Measurements from ENCODE around the gene MPZL2.

The MPZL2 gene

DNA sequence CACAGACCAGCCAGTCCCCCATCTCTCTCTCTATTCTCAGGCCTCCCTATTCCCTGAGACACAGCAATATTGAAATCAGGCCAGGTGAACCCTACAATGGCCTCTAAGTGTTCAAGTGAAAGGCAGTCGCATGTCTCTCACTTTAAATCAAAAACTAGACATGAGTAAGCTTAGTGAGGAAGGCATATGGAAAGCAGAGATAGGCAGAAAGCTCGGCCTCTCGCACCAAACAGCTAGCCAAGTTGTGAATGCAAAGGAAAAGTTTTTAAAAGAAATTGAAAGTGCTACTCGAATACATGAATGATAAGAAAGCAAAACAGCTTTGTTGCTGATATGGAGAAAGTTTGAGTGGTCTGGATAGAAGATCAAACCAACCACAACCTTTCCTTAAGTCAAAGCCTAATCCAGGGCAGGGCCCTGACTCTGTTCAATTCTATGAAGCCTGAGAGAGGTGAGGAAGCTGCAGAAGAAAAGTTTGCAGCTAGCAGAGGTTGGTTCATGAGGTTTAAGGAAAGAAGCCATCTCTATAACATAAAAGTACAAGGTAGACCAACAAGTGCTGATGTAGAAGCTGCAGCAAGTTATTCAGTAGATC is 19.8 kb upstream of the MPZL2 start:
- DNase-seq (ENCODE audit: low read depth in 2 of 2) = no peak

DNA sequence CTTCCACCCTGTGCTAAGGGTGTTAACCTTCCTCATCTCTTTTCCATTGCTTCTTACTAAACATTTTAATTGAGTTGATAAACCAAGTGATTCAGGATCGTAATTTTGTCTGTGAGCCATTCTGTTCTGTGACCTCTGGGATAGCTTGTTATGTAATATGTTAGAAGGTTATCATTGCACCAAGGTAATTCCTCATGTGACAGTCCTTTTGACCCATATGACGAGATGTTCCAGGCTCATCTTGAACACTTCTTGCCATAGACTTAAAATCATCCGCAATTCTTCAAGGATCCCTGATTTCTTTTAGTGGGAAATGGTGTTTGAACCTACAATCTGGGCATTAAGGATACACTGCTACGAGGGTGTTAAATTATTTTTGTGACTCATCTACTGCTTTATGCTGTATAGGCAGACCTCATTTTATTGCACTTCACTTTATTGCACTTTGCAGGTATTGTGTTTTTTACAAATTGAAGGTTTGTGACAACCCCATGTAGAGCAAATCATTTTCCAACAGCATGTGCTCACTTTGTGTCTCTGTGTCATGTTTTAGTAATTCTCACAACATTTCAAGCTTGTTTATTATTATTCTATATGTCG is 19.0 kb upstream of the MPZL2 start:
- DNase-seq (ENCODE audit: low read depth in 2 of 2) = no peak

DNA sequence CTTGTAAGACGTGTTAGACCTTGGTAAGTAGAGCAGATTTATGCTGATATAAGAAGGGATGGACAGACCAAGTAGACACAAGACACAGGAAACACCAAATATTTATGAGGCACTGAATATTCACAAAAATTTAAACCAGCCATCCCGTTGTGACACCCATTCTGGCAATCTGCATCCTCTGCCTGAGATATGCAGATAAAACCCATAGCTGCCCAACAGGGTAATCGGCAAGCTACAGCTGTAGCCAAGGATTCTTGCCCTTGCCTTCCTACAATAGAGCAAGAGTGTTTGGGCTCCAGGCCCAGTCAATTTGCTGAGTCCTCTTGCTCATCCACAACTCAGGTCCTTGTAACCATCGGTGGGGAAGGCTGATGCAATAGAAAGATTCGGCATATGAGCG is 18.5 kb upstream of the MPZL2 start:
- DNase-seq (ENCODE audit: low read depth in 2 of 2) = no peak

DNA sequence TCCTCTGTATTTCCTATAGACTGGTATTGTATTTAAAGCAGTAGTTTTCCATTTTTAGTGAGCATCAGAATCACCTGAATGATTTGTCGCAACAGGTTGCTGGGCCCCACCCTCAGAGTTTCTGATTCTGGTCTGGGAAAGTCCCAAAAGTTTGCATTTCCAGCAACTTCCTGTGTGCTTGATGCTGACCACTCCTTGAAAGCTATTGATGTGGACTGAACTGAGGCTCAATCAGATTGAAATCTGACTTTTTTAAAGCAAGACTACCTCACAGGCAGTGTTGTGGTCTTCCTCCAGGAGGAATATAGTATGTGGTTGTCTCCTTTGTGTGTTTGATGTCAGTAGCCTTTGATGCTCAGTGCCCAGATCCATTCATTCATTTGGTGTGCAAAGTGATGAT is 17.2 kb upstream of the MPZL2 start:
- no peak for DNase-seq (ENCODE audit: low read depth in 2 of 2)

DNA sequence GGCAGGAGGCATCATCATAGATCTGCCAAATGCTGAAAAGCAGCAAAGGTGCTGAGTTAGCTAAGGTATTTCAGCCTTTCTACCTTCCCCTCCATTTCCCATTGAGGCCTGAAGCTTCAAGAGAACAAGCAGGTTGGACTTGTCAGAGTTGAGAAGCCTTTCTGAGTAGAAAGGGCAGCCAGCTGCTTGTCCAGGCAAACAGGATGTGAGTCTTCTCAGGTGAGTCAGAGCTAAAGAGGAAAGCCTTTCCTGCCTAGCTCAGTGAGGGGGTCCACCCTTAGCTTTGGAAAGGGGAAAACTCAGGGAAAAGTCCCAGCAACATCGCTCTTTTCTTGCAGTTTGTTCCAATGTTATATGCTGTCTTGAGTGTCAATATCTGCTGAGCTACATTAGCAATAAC is 13.2 kb upstream of the MPZL2 start:
- DNase-seq (ENCODE audit: low read depth in 2 of 2) = no peak

DNA sequence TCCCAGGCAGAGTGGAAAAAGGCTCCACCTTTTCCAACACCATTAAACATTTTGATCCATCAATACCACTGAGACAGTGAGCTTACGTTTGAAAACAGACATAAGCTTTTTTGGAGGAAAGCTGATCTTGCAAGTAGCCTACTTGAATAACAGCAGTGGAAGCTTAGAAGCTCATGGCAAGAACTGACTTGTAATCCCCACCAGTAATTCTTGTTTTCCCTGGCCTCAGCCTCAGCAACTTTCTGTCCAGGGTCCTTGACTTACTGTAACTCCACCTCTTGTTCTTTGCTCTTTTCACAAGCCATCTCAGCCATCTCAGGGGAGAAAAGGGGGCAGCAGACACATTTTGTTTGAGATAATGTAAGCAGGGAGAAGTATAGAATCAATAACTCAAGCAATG is 12.3 kb upstream of the MPZL2 start:
- no peak for DNase-seq (ENCODE audit: low read depth in 2 of 2)

DNA sequence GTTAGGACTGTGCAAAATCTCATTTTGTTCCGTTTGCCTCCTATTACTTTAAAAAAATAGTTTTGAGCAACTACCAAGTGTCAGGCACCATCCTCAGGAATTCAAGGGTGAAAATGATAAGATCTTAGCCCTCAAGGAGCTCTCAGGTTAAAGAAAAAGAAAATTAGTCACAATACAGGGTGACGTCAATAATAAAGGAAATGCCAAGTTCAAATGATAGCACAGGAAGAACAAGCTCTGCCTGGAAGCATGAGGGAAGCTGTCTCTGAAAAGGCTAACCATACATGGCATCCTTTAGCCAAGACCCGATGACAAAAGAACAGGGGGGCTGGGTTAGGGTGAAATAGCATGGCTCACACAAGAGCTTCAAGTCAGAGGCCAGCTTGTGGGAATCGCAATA is 11.1 kb upstream of the MPZL2 start:
- no peak for DNase-seq (ENCODE audit: low read depth in 2 of 2)

DNA sequence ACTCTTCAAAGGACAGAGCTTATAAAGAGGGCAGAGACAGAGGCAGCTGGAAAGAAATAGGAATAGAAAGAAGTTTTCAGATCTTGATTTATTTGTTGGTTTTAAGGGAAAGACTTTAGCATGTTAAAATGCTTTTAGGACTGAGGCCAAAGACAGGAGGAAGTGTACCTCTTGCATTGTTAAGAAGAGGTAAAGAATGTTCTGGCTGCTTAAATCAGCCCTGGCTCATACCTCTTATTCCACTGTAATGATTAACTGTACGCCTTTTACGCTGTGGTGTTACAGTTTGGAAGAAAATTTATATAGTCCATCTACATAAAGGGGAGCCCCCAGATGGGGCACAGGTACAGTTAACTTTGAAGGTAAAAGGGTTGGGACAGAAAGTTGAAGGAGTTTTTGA is 10.1 kb upstream of the MPZL2 start:
- no peak for DNase-seq (ENCODE audit: low read depth in 2 of 2)

DNA sequence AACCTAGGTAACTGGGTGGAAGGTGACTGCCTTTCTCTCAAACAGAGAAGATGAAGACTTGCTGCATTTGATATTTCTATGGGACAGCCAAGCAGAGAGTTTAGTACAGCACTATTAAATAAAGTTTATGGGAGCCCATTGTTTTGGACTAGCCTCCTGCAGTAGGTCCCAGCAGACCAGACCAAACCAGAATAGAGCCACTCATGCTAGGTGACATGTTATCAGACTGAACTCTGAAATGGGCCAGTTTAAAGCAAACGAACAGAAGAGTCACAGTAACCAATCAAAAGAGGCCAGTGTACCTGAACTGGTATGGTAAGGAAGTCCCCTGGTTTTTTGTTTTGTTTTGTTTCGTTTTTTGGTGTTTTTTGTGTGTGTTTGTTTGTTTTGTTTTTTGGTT is 7.9 kb upstream of the MPZL2 start:
- DNase-seq (ENCODE audit: low read depth in 2 of 2) = no peak

DNA sequence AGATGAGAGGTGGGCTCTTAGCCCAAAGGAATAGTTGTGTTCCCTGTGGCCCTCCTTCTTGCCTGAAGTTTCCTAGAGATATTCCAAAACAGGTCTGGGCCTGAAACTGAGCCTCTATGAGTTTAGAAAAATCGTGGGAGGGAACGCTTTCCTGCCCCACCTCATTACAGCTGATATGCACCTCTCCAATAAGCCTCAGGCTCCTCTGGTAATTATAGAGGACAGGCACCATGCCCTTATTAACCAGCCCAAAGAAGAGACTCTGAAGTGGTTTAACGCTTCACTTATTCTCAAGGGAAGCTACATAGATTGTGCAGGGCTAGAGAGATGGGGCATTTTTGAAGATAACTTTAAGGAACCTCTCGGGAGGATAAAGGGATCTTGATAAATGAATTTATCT is 3.4 kb upstream of the MPZL2 start:
- no peak for DNase-seq (ENCODE audit: low read depth in 2 of 2)

DNA sequence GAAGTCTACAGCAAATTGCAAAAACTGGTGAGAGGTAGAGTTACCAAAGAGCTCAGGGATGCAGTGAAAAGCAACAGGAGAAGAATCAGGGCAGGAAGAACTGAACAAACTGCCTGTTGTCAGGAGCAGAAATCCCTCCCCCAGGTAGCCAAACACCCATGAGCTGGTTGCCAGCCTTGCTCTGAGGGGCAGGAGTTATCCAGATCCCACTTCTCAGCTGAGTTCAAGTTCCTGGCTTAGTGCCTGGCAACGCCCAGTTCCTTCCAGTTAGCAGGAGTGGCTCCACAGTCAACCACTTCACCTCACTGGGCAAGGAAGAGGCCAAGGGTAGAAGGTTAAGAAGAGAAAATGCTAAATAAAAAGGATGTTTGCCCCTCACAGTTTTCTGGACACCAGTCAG is 1.9 kb upstream of the MPZL2 start:
- DNase-seq (ENCODE audit: low read depth in 2 of 2) = no peak

DNA sequence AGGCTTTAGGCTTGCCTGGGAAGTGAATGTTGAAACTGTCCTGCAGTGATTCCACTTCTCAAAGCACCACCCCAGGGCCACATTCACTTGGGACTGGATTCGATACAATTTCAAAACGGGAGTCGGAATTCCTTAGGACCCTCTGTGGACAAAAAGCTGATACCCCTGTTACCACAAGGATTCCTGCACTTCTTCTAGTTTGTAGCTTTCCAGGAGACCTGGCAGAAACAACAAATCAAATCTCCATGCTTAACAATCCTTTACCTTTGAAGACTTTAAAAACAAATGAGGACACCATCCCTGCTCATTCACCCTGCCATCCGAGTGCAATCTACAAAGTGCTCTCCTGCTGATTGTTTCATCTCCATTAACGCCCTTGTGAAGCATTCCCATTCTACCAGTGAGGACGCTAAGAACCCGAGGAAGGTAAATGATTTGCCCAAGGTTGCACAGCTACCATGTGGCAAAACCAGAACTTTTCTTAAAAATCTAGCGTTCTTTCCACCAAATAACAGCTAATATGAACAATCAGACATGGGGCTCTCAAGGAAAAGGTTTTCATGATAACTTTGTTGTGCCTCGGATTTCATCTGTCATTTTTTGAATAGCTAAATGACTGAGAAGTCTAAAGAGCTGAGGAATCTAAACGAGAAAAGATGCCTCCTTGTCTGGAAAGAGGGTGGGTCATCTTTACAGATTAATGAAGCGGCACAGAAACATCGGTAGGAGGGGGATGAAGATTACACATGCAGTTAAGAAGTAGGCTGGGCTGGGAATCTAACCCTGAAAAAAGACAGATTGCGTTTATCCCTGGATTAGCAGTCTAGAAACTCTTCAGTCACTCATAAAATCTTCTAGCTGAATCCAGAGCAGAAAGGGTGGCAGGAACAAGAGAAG is 720 bp upstream of the MPZL2 start:
- no peak for DNase-seq (ENCODE audit: low read depth in 2 of 2)

DNA sequence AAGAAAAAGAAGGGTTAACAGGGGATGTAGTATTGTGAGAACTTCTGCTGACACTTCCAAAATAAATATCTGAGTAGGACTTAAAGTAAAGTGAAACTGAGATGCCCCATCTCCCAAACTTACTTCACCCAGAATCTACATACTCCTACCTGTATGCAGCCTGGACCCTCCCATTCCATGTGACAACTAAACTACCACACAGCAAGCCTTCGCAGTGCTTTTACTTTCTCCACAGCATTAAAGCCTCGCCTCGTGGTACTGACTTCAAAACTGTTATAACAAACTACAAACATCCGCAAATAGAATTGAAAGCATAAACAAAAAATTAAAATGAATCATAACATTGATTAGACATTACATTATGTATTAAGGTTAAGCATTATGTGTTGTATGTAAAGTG is 985 bp downstream of the MPZL2 start:
- no peak for DNase-seq (ENCODE audit: low read depth in 2 of 2)

DNA sequence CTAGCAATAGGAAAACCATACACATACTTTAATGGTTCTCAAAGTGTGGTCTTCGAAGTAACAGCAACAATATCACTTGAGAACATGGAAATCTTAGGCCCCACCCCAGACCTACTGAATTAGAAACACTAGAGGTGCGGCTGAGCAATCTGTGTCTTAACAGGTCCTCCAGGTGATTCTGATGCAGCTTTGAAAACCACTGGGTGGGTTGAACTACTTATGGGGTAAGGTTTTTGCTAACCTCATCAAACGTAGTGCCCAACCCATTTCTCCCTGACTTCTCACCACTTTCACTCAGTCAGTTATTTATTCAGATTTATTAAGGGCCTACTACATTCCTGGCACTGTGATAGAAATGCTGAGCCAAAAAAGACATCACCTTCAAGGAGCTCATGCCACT is 3.7 kb downstream of the MPZL2 start:
- DNase-seq (ENCODE audit: low read depth in 2 of 2) = no peak

DNA sequence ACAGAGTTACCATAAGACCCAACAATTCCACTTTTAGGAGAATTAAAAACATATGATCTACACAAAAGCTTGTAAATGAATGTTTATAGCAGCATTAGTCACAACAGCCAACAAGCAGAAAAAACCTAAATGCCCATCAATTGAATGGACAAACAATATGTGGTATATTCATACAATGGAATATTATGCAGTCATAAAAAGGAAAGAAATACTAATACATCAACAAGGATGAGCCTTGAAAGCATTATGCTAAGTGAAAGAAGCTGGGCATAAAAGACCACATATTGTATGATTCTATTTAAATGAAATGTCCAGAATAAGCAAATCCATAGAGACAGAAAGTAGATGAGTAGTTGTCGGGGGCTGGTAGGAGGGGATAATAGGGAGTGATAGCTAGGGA is 5.0 kb downstream of the MPZL2 start:
- no peak for DNase-seq (ENCODE audit: low read depth in 2 of 2)

DNA sequence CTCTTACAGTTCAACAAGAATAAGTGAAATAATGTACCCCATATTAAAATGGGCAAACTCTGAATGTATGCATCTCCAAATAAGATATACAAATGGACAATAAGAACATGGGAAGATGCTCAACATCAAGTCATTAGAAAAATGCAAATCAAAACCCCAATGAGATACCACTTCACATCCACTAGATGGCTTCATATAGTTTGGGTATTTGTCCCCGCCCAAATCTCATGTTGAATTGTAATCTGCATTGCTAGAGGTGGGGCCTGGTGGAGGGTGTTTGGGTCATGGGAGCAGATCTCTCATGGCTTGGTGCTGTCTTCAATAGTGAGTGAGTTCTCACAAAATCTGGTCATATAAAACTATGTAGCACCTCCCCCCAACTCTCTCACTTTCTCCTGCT is 5.7 kb downstream of the MPZL2 start:
- no peak for DNase-seq (ENCODE audit: low read depth in 2 of 2)

DNA sequence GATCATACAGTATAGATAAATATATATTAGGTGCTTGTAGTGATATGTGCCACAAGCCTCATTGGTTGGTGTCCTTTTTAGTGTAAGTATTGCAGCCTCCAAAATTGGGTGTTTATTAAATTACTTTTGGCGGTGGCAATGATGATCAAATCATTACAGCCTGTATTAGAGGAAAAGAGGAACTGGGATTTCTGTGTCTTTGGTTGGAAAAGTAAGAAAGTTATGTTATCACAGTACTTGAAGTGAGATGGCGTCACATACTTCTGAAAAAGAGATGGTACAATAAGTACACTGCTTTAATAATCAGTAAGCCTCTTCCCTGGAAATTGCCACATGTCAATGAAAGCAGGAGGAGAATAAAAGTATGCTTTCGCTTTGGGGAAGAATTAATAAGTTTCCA is 11.4 kb downstream of the MPZL2 start:
- DNase-seq (ENCODE audit: low read depth in 2 of 2) = no peak

DNA sequence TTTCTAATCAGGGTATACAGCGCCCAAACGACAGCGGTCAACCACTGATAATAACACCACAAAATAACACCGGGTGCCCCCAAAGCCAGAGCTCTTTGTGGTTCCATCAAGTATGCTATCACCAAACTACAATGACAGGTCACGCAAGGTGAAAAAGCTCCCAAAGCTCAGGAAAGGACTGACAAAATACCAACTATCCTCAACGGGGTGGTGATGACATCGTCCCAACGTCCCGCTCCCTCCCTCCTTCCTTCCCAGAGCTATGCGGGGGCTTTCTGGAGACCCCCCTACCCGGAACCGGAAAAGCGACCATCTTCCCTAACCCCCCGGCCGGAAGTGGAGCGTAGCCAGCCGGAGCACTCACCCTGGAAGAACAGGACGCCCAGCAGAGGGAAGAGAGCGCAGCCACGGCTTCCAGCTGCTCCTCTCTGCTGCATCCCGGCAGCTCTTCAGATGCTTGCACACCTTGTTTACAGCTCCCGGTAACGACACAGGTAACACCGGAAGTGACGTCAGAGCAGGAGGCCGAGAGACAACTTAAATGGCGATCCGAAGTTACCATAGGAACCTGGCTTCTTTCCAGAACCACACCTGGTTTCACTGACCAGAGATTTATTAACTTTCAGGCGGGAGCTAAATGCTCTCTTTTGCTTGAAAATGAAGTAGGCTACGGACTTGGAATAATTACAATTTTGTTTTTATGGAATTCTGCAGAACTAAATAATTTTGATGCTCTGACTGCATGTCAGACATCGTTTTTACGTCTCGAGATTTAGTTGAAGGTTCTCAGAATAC is 12.0 kb downstream of the MPZL2 start, which contains the start of gene MPZL3:
TSS of gene MPZL3 (minus strand) at position 508 of the 795 bp plus-strand sequence. CDS start at position 437, 71 bp downstream.
- DNase-seq (ENCODE audit: low read depth in 2 of 2) = peak; percentile 68 to 73

DNA sequence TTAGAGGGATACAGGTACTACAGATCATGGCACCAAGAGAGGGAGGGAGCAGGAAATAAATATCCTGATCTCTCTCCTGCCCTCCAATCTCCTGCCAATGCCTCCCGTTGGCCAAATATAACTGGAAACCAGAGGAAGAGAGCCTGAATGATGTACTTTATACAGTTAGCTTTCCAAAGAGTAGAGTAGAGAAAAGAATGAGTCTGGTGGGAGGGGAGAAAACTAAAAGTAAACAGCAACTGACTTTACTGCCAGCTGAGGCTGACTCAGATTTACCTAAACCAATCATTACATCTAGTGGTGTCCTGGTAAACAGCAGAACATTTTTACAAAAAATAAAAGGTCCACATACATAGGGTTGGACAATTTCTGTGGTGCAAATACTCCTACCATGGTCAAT is 17.1 kb downstream of the MPZL2 start:
- no peak for DNase-seq (ENCODE audit: low read depth in 2 of 2)

DNA sequence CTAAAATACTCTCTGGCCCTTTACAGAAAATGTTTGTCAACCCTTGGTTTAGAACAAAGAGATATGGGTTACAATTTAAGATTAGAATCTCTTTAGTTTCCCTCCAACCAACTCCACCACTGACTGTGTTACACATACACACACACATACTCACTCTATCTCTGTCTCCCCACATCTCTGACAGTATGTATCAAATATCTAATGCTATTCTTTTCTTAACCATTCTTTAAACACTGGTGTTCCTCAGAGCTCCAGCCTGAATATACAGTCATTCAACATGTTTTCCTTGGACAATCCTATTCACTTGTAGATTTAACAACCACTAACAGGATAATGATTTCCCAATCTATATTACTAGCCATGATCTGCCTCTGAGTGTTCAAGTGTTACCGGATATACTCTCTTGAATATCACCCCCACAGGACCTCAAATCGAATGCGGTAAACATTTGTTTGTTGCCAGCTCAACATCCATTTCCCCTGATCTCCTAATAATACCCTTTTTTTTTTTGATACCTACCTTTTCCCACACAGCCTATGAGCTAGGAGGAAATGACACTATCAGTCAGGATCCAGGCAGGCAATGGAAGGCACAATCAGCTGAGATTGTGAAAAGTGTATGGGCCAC is 18.0 kb downstream of the MPZL2 start:
- no peak for DNase-seq (ENCODE audit: low read depth in 2 of 2)

DNA sequence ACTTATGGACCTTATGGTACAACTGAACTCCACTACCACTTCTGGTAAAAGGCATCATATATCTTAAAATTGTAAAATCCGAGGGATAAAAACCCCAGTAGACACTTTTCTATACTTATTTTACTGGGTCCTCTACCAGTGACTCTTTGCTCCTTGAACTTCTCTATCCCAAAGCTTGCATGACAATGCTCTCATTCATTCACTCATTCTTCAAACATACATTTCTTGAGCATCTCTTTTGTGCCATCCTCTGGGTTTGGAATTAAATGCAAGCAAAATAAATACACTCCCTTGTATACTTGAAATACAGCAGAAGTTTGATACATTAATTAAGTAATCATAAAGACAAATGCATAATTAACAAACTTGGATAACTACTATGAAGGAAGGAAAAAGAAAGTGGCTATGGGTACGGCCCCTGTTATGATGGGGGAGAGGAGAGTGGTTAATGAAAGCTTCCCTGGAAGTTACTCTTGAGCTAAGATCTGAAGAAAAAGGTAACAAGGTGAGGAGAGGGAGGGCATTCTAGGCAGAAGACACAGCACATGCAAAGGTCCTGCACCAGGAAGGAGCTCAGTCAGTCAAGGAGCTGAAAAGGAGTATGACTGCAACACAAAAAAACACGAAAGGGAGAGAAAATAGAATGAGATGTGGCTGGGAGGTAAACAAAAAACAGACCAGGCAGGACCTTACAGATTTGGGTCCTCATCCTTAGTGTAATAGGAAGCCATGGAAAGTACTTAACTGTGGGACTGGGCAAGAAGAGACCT is 19.9 kb downstream of the MPZL2 start:
- DNase-seq (ENCODE audit: low read depth in 2 of 2) = no peak

Measured in activated CD4-positive, alpha-beta T cell treated with anti-CD3 and anti-CD28 coated beads for 24 hours (primary cell).